NB4 (cell line): ENCODE measurements around the gene BTBD1.

Experiments used
- CTCF ChIP-seq: IDR thresholded peaks from one replicate; pipeline ENCODE4 v1.5.1; 2012; ENCODE audit warnings: low read depth, low read length
- MAX ChIP-seq: IDR thresholded peaks from 2 replicates; pipeline ENCODE4 v1.6.1; 2011; ENCODE audit warnings: low read depth, low read length
- MYC ChIP-seq: IDR thresholded peaks from 2 replicates; pipeline ENCODE4 v1.6.1; 2011; ENCODE audit warnings: low read depth, low read length
- POLR2A ChIP-seq: IDR thresholded peaks from 2 replicates; pipeline ENCODE4 v1.6.1; 2011; ENCODE audit warnings: mild to moderate bottlenecking; ENCODE audit not compliant: insufficient read length; ENCODE audit errors: extremely low read depth

GRCh38 chr15:83044156-83044555 is 22.9 kb downstream of the BTBD1 start:
- TF ChIP-seq CTCF (no peak), MAX (no peak), POLR2A (no peak), MYC (no peak)
